Measurements from ENCODE around the gene BTBD3. TPM values are rescaled to one million over a fixed set of nuclear protein-coding genes. Genes with fewer than 3 reads are reported as not detected.

Gene BTBD3
- total RNA-seq, 1 experiment from 2014 or later, result 21.6 TPM

GRCh38 chr20:11965602-11966001, 47.9 kb downstream of the BTBD3 start:
- DNase-seq (no peak), ATAC-seq (no peak; the same call in 1 of the 2 replicates)
- no peak overlapping the region for H3K27ac ChIP-seq (ENCODE audit: low read length)
- no peaks in the 10 kb centered on the region for H4K20me1 ChIP-seq (ENCODE audit: low read length)
- CTCF ChIA-PET, result no interaction called here
- no peaks in the 10 kb centered on the region for H3K4me1 ChIP-seq (ENCODE audit: insufficient read depth, low read length)
- H3K9ac ChIP-seq (ENCODE audit: low read length), result no peak overlapping the region
- no peaks in the 10 kb centered on the region for H3K79me2 ChIP-seq (ENCODE audit: low read length)
- no peaks in the 10 kb centered on the region for H3F3A ChIP-seq (ENCODE audit: low read length, unreplicated experiment)
- H3K27me3 ChIP-seq (ENCODE audit: low read length), result no peaks in the 10 kb centered on the region
- no peaks in the 10 kb centered on the region for H3K36me3 ChIP-seq (ENCODE audit: low read depth, low read length)
- BruUV-seq (replicated peaks), result no TSS peak
- no peaks in the 10 kb centered on the region for H3K9me3 ChIP-seq (ENCODE audit: low read length)
- no peak overlapping the region for H2AFZ ChIP-seq (ENCODE audit: low read length)
- H3K4me3 ChIP-seq (ENCODE audit: low read length), result no peak overlapping the region
- POLR2A ChIA-PET (ENCODE audit: unreplicated experiment), result no interaction called here
- TF ChIP-seq EZH2 (IDR thresholded peaks at IDR 0.05; ENCODE audit: low read length, unreplicated experiment) (no peak), CTCF (conservative IDR thresholded peaks at IDR 0.05; ENCODE audit: low read depth, low read length) (0 out of 2 replicates have a peak, but pooled peaks have one; percentile 19)
- no peak overlapping the region for H3K4me2 ChIP-seq (ENCODE audit: low read length)
- intact Hi-C loops (cut with micrococcal nuclease), result no loop called here
- no peaks in the 10 kb centered on the region for H3K9me2 ChIP-seq (replicated peaks; ENCODE audit: low read length)

DNA sequence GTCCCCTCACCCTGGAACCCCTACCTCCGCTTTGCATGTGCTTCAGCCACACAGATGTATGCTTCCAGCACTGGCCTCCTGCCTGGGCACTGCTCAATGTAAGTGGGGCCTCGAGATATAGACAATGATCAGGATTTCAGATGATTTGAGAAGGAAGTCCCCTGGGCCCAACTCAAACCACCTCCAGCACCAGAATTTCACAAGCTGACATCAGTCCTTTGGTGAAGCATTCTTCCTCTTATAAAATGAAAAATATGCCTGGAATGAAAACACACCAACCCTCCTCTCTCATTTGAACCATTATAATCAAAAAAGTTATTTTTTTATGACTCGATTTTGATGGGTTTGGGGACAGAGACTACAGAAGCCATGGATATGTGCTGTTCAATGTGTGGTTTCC, 48.5 kb downstream of the BTBD3 start:
- TF ChIP-seq EZH2phosphoT487 (IDR thresholded peaks at IDR 0.05; ENCODE audit: borderline replicate concordance, low read length) (no peak), CTCF (conservative IDR thresholded peaks at IDR 0.05; ENCODE audit: low read depth, low read length) (no peak), EZH2 (IDR thresholded peaks at IDR 0.05; ENCODE audit: low read length, unreplicated experiment) (no peak)
- Histone ChIP-seq H3K27me3 (ENCODE audit: low read length) (no peaks in the 10 kb centered on the region), H3K36me3 (ENCODE audit: low read depth, low read length) (no peaks in the 10 kb centered on the region), H3K4me3 (ENCODE audit: low read length) (no peak overlapping the region), H3K27ac (ENCODE audit: low read length) (no peak overlapping the region), H3K79me2 (ENCODE audit: low read length) (no peaks in the 10 kb centered on the region), H3K9me3 (ENCODE audit: low read length) (no peaks in the 10 kb centered on the region), H3K4me2 (ENCODE audit: low read length) (no peak overlapping the region), H3K9ac (ENCODE audit: low read length) (no peak overlapping the region), H4K20me1 (ENCODE audit: low read length) (no peaks in the 10 kb centered on the region), H3K9me2 (replicated peaks; ENCODE audit: low read length) (no peaks in the 10 kb centered on the region), H2AFZ (ENCODE audit: low read length) (no peak overlapping the region), H3F3A (ENCODE audit: low read length, unreplicated experiment) (no peaks in the 10 kb centered on the region), H3K4me1 (ENCODE audit: insufficient read depth, low read length) (no peaks in the 10 kb centered on the region)
- DNase-seq, result no peak
- intact Hi-C loops (cut with micrococcal nuclease), result no loop called here
- ChIA-PET POLR2A (ENCODE audit: unreplicated experiment) (no interaction called here), CTCF (no interaction called here)
- ATAC-seq, result no peak
- no TSS peak for BruUV-seq (replicated peaks)

DNA sequence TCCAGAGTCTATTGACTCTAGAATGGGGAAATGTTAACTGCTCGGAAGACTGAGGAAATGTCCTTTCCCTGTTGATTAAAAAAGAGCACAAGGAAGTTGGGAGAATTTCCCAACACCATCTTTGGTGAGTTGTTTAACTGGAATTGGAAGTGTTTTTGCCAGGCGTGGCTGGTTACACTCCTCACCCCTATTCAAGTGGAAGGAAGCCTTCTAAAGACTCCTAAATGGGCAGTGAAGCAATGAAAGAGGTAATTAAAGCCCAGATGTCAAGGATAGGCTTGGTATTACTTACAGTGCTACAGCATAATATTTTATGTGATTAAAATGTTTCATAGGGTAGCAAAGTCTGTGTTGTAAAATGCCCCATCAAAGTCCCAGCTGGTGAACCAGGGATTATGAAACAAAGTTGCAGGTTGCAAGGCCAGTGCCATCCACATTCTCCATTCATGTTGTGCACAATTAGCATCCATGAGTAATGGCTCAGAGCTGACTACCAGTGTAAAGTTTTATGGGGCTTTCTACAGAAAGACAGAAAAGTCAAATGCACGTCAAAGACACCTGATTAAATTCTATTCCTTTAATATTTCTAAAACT, 52.6 kb downstream of the BTBD3 start:
- Histone ChIP-seq H3K9me2 (replicated peaks; ENCODE audit: low read length) (no peaks in the 10 kb centered on the region), H3K4me3 (ENCODE audit: low read length) (no peak overlapping the region), H4K20me1 (ENCODE audit: low read length) (no peaks in the 10 kb centered on the region), H3K27me3 (ENCODE audit: low read length) (peaks cover 19% of the 10 kb centered on the region; the same call in 1 of the 2 replicates), H3K4me2 (ENCODE audit: low read length) (no peak overlapping the region), H3K9me3 (ENCODE audit: low read length) (no peaks in the 10 kb centered on the region), H3K4me1 (ENCODE audit: insufficient read depth, low read length) (no peaks in the 10 kb centered on the region), H3K36me3 (ENCODE audit: low read depth, low read length) (no peaks in the 10 kb centered on the region), H3K9ac (ENCODE audit: low read length) (no peak overlapping the region), H2AFZ (ENCODE audit: low read length) (no peak overlapping the region), H3K27ac (ENCODE audit: low read length) (no peak overlapping the region), H3K79me2 (ENCODE audit: low read length) (no peaks in the 10 kb centered on the region), H3F3A (ENCODE audit: low read length, unreplicated experiment) (no peaks in the 10 kb centered on the region)
- ATAC-seq, result no peak
- ChIA-PET CTCF (no interaction called here), POLR2A (ENCODE audit: unreplicated experiment) (no interaction called here)
- no TSS peak for BruUV-seq (replicated peaks)
- intact Hi-C loops (cut with micrococcal nuclease), result no loop called here
- DNase-seq, result no peak
- TF ChIP-seq EZH2 (IDR thresholded peaks at IDR 0.05; ENCODE audit: low read length, unreplicated experiment) (no peak), EZH2phosphoT487 (IDR thresholded peaks at IDR 0.05; ENCODE audit: borderline replicate concordance, low read length) (no peak), CTCF (conservative IDR thresholded peaks at IDR 0.05; ENCODE audit: low read depth, low read length) (no peak)
